A673 (cell line): ENCODE data around the gene HOXD9.

ENCODE experiments used
- EZH2 ChIP-seq: fragments of 200-600 bp; sonication (generic); IDR thresholded peaks from 2 replicates; pipeline ENCODE4 v1.6.1; 2017; ENCODE audit warnings: borderline replicate concordance, low read depth, mild to moderate bottlenecking, mixed read lengths, antibody characterized with exemption, low read length; ENCODE audit not compliant: poor library complexity, severe bottlenecking
- TF ChIP-seq, protein P1 (sequence below): fragments of 300-800, 200-600 bp; sonication (generic); conservative IDR thresholded peaks from 2 replicates; pipeline ENCODE4 v1.5.1; 2017; ENCODE audit warnings: low read depth, mild to moderate bottlenecking, antibody characterized with exemption, low read length, moderate library complexity, mixed read lengths

GRCh38 chr2:176173567-176174381, 51.3 kb downstream of the HOXD9 start:
- TF ChIP-seq, protein P1, sequence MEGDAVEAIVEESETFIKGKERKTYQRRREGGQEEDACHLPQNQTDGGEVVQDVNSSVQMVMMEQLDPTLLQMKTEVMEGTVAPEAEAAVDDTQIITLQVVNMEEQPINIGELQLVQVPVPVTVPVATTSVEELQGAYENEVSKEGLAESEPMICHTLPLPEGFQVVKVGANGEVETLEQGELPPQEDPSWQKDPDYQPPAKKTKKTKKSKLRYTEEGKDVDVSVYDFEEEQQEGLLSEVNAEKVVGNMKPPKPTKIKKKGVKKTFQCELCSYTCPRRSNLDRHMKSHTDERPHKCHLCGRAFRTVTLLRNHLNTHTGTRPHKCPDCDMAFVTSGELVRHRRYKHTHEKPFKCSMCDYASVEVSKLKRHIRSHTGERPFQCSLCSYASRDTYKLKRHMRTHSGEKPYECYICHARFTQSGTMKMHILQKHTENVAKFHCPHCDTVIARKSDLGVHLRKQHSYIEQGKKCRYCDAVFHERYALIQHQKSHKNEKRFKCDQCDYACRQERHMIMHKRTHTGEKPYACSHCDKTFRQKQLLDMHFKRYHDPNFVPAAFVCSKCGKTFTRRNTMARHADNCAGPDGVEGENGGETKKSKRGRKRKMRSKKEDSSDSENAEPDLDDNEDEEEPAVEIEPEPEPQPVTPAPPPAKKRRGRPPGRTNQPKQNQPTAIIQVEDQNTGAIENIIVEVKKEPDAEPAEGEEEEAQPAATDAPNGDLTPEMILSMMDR = no peak
- no peak for TF ChIP-seq EZH2
